ENCODE results near the gene FN3K. TPM values are rescaled to one million over a fixed set of nuclear protein-coding genes. Genes with fewer than 3 reads are reported as not detected.

FN3K gene
- 19.8 TPM for total RNA-seq

GRCh38 chr17:82734987-82735866 lies at the start of gene FN3K:
FN3K (plus strand) TSS chr17:82735615; CDS start chr17:82735637, 22 bp downstream.

GRCh38 chr17:82698065-82698973 lies 37.1 kb upstream of the FN3K start, which contains the start of gene RAB40B:
RAB40B (minus strand) TSS chr17:82698698; CDS start chr17:82698596, 102 bp downstream.

GRCh38 chr17:82716203-82717010 lies 19.0 kb upstream of the FN3K start, which contains the start of gene FN3KRP:
FN3KRP (plus strand) TSS chr17:82716706; CDS start chr17:82716756, 50 bp downstream.

GRCh38 chr17:82751571-82752370 lies 16.4 kb downstream of the FN3K start, which contains the start of gene TBCD:
TBCD (plus strand) TSS chr17:82752065; CDS start chr17:82752194, 129 bp downstream.

Other genes starting within 250 kb of the FN3K start
- gene FOXK2, start 215.9 kb upstream of the FN3K start, total RNA-seq: 43.0 TPM
- 68.2 TPM for gene WDR45B, start 87.2 kb upstream of the FN3K start, total RNA-seq
- 27.8 TPM for gene RAB40B, start 36.9 kb upstream of the FN3K start, total RNA-seq
- gene FN3KRP, start 18.9 kb upstream of the FN3K start, total RNA-seq: 51.3 TPM
- 63.9 TPM for gene TBCD, start 16.4 kb downstream of the FN3K start, total RNA-seq
- 1.6 TPM for gene ZNF750, start 104.4 kb downstream of the FN3K start, total RNA-seq